Endodermal cell (in vitro differentiated cells): ENCODE data around the gene CSGALNACT2. TPM values are rescaled to one million over a fixed set of nuclear protein-coding genes. Genes with fewer than 3 reads are reported as not detected.

Source experiments
- DNase-seq: peaks from one replicate; pipeline ENCODE4 v3.0.0-alpha.2; 2017
- H3K27ac ChIP-seq: 2 replicates; pipeline ENCODE4 v1.5.1; 2013; ENCODE audit warnings: mild to moderate bottlenecking, low read depth, low read length, moderate library complexity
- H3K27me3 ChIP-seq: 2 replicates; pipeline ENCODE4 v1.6.1; 2013; ENCODE audit warnings: mild to moderate bottlenecking, low read length, moderate library complexity; ENCODE audit not compliant: insufficient read depth, control insufficient read depth, poor library complexity, severe bottlenecking
- H3K36me3 ChIP-seq: 2 replicates; pipeline ENCODE4 v1.7.0; 2013; ENCODE audit warnings: mild to moderate bottlenecking, low read length, moderate library complexity; ENCODE audit not compliant: control insufficient read depth, insufficient read depth
- H3K4me1 ChIP-seq: one replicate; pipeline ENCODE4 v1.7.0; 2013; ENCODE audit warnings: low read length; ENCODE audit not compliant: control insufficient read depth, insufficient read depth
- H3K4me3 ChIP-seq: 2 replicates; pipeline ENCODE4 v1.5.1; 2013; ENCODE audit warnings: mild to moderate bottlenecking, low read length, moderate library complexity
- H3K9ac ChIP-seq: 2 replicates; pipeline ENCODE4 v1.6.1; 2013; ENCODE audit warnings: mild to moderate bottlenecking, low read length, moderate library complexity; ENCODE audit not compliant: poor library complexity, severe bottlenecking; ENCODE audit errors: extremely low read depth
- H3K9me3 ChIP-seq: 2 replicates; pipeline ENCODE4 v1.6.1; 2013; ENCODE audit warnings: mild to moderate bottlenecking, low read length, moderate library complexity; ENCODE audit not compliant: control insufficient read depth
- H3K27ac Mint-ChIP-seq: 2 replicates; pipeline ENCODE4 v1.8.0; 2020; ENCODE audit warnings: mixed read lengths
- H3K27me3 Mint-ChIP-seq: 2 replicates; pipeline ENCODE4 v1.8.0; 2021; ENCODE audit warnings: mild to moderate bottlenecking, mixed read lengths; ENCODE audit not compliant: insufficient read depth
- H3K36me3 Mint-ChIP-seq: 2 replicates; pipeline ENCODE4 v1.8.0; 2020; ENCODE audit warnings: low read depth, mixed read lengths
- H3K4me1 Mint-ChIP-seq: 2 replicates; pipeline ENCODE4 v1.8.0; 2020; ENCODE audit warnings: mixed read lengths
- H3K4me3 Mint-ChIP-seq: 2 replicates; pipeline ENCODE4 v1.8.0; 2020; ENCODE audit warnings: mild to moderate bottlenecking, moderate library complexity, mixed read lengths
- H3K9me3 Mint-ChIP-seq: 2 replicates; pipeline ENCODE4 v1.8.0; 2020; ENCODE audit warnings: mild to moderate bottlenecking, mixed read lengths
- CTCF ChIP-seq: fragments of 200-600 bp; sonication (generic); conservative IDR thresholded peaks from 2 replicates; pipeline ENCODE4 v1.5.0; 2021; ENCODE audit warnings: antibody characterized with exemption, mild to moderate bottlenecking
- WGBS, 2 experiments: methylation state at CpG; one replicate each; pipeline versions ENCODE4 v1.1.5 to v1.1.7; 2013; ENCODE audit warnings: missing lambda C conversion rate in 2 of 2, mixed read lengths in 1 of 2; ENCODE audit not compliant: insufficient coverage in 1 of 2, insufficient read length in 1 of 2; 5-methylcytosine and 5-hydroxymethylcytosine counted together
- total RNA-seq, 2 donors: library from RNA; stranded (reverse); fragmentation: NEBNext Ultra II Directional in 1 of 2; extraction: Animal tissue kit (Norgen Biotek cat#: 25700) in 1 of 2; gene quantifications; 2 replicates in 1 of 2; 3 replicates in 1 of 2; pipeline ENCODE4 v1.2.1, GENCODE V29; 2021

CSGALNACT2 gene
- total RNA-seq, 2 donors from 2014 or later, result 7.3 to 8.6 TPM

GRCh38 chr10:43202657-43203447 is 64.6 kb downstream of the CSGALNACT2 start:
- no peak overlapping the region for H3K27ac ChIP-seq
- H3K9me3 ChIP-seq, result no peaks in the 10 kb centered on the region
- H3K4me1 ChIP-seq, result no peaks in the 10 kb centered on the region
- WGBS, 2 experiments, result 5 to 13% methylated on average over 10 to 35 of the region's 35 CpGs
- H3K4me3 ChIP-seq, result peak overlapping the region; percentile 78
- no peaks in the 10 kb centered on the region for H3K4me1 Mint-ChIP-seq
- peak overlapping the region; percentile 69 for H3K4me3 Mint-ChIP-seq
- peaks cover 11% of the 10 kb centered on the region for H3K36me3 Mint-ChIP-seq
- peak; percentile 100 for DNase-seq
- TF ChIP-seq CTCF, result no peak
- no peaks in the 10 kb centered on the region for H3K36me3 ChIP-seq
- H3K27me3 Mint-ChIP-seq, result no peaks in the 10 kb centered on the region
- H3K27me3 ChIP-seq, result no peaks in the 10 kb centered on the region
- no peak overlapping the region for H3K9ac ChIP-seq
- H3K9me3 Mint-ChIP-seq, result no peaks in the 10 kb centered on the region
- no peak overlapping the region for H3K27ac Mint-ChIP-seq

- Mint-ChIP-seq H3K36me3 (peaks cover 5% of the 10 kb centered on the region), H3K27ac (no peak overlapping the region), H3K4me3 (peak overlapping the region; percentile 69), H3K9me3 (no peaks in the 10 kb centered on the region), H3K27me3 (no peaks in the 10 kb centered on the region), H3K4me1 (no peaks in the 10 kb centered on the region)
- WGBS, 2 experiments, result 18 to 30% methylated on average over 8 to 27 of the region's 27 CpGs
- H3K4me3 ChIP-seq, result peak overlapping the region; percentile 78
- no peaks in the 10 kb centered on the region for H3K36me3 ChIP-seq
- no peaks in the 10 kb centered on the region for H3K27me3 ChIP-seq
- no peak for TF ChIP-seq CTCF
- H3K9me3 ChIP-seq, result no peaks in the 10 kb centered on the region
- H3K9ac ChIP-seq, result no peak overlapping the region
- no peaks in the 10 kb centered on the region for H3K4me1 ChIP-seq
- no peak overlapping the region for H3K27ac ChIP-seq
- peak; percentile 96 for DNase-seq
These were observed 65.3 kb downstream of the CSGALNACT2 start for GRCh38 chr10:43203448-43204041.

DNA sequence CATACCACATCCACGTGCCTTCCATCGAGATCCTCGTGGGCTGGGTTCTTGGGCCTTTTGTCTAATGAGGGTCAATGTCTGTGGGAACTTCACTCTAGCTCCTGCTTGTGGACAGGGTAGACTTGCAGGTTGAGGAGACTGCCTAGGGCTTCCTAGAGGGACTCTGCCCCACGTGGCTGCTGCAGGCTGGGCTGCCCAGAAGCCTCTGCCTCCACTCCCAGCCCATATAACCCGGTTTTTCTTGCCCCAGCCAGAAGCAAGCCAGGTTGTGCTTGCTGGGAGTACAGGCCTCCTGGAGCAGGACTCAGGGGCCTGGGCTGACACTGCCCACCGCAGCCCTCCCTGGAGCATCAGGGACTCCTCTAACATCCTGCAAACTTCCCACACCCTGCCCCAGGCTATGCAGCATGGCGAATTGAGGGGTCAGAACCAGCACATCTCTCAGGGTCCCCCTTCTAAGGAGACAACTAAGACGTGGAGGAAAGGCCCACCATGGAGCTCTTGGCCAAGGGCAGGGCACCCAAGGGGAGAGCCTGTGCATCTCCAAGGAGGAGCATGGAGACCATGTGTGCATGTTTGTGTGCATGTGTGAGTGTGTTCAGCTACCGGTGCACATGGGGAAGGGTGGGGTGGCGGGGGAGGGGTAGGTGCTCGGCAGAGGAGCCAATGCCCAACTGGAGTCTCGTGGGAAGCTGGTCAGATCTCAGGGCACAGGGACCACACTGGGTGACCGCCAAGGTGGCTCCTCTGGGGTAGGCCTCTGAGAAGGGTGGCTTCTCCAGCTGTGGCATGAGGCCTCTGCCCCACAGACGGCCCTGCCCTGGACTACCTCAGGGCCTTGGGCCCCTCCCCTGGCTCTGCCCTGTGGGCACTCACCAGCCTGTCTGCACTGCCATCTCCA is 66.0 kb downstream of the CSGALNACT2 start:
- Mint-ChIP-seq H3K9me3 (no peaks in the 10 kb centered on the region), H3K4me1 (no peaks in the 10 kb centered on the region), H3K4me3 (peak overlapping the region; percentile 69), H3K27ac (no peak overlapping the region), H3K36me3 (peaks cover 5% of the 10 kb centered on the region), H3K27me3 (no peaks in the 10 kb centered on the region)
- H3K27me3 ChIP-seq, result no peaks in the 10 kb centered on the region
- no peak overlapping the region for H3K4me3 ChIP-seq
- H3K36me3 ChIP-seq, result no peaks in the 10 kb centered on the region
- WGBS, 2 experiments, result 78 to 89% methylated on average over 3 to 14 of the region's 14 CpGs
- no peak overlapping the region for H3K27ac ChIP-seq
- peak; percentile 47 for TF ChIP-seq CTCF
- no peak overlapping the region for H3K9ac ChIP-seq
- H3K9me3 ChIP-seq, result no peaks in the 10 kb centered on the region
- DNase-seq, result no peak
- no peaks in the 10 kb centered on the region for H3K4me1 ChIP-seq
